Measurements from ENCODE around the gene TLL1. TPM values are rescaled to one million over a fixed set of nuclear protein-coding genes. Genes with fewer than 3 reads are reported as not detected.

The TLL1 gene
- total RNA-seq, 2 donors from 2014 or later, result 3.4 to 3.6 TPM

GRCh38 chr4:165971446-165971845, 98.4 kb downstream of the TLL1 start:
- Histone ChIP-seq H3K9me3 (no peaks in the 10 kb centered on the region), H3K4me1 (no peaks in the 10 kb centered on the region), H3K4me3 (no peak overlapping the region), H3K27me3 (no peaks in the 10 kb centered on the region), H3K27ac (no peak overlapping the region), H3K36me3 (replicated peaks in 1 of 2; ENCODE audit: insufficient read depth in 1 of 2, low read depth in 2 of 2) (no peaks in the 10 kb centered on the region)
- TF ChIP-seq POLR2A (IDR thresholded peaks at IDR 0.05), result no peak
- TF ChIP-seq, protein P1, sequence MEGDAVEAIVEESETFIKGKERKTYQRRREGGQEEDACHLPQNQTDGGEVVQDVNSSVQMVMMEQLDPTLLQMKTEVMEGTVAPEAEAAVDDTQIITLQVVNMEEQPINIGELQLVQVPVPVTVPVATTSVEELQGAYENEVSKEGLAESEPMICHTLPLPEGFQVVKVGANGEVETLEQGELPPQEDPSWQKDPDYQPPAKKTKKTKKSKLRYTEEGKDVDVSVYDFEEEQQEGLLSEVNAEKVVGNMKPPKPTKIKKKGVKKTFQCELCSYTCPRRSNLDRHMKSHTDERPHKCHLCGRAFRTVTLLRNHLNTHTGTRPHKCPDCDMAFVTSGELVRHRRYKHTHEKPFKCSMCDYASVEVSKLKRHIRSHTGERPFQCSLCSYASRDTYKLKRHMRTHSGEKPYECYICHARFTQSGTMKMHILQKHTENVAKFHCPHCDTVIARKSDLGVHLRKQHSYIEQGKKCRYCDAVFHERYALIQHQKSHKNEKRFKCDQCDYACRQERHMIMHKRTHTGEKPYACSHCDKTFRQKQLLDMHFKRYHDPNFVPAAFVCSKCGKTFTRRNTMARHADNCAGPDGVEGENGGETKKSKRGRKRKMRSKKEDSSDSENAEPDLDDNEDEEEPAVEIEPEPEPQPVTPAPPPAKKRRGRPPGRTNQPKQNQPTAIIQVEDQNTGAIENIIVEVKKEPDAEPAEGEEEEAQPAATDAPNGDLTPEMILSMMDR (IDR thresholded peaks at IDR 0.05), result no peak
- intact Hi-C loops (cut with DNase I), result no loop called here
- DNase-seq (no peak), ATAC-seq (no peak)
- WGBS, 2 donors, result 73 to 83% methylated on average over 3 of the region's 3 CpGs

DNA sequence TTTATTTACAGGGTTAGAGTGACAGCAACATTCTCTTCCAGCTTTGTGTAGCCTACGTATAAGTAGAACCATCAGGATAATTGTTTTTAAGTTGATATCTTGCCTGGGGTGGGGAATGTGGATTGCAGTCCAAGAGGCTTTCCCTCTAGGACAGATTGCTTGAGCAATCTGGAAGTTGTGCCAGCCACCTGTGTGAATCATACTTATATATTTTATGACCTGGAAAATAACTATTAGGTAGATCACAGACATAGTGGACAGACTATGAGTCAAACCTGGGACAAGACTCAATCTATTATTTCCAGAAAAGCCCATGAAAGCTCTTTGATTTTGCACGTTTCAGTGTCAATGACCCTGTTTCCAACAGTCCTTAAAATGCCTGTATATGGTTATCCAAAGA, 98.9 kb downstream of the TLL1 start:
- Histone ChIP-seq H3K27ac (no peak overlapping the region), H3K27me3 (no peaks in the 10 kb centered on the region), H3K4me1 (no peaks in the 10 kb centered on the region), H3K9me3 (no peaks in the 10 kb centered on the region), H3K36me3 (replicated peaks in 1 of 2; ENCODE audit: insufficient read depth in 1 of 2, low read depth in 2 of 2) (no peaks in the 10 kb centered on the region), H3K4me3 (no peak overlapping the region)
- DNase-seq, result no peak
- WGBS, 2 donors, result 56 to 59% methylated on average over 2 of the region's 2 CpGs
- TF ChIP-seq, protein P1 (IDR thresholded peaks at IDR 0.05), result no peak
- TF ChIP-seq POLR2A (IDR thresholded peaks at IDR 0.05), result no peak
- intact Hi-C loops (cut with DNase I), result no loop called here
- no peak for ATAC-seq

- H3K4me3 ChIP-seq, result no peak overlapping the region
- WGBS, 2 donors, result 79 to 81% methylated on average over 1 of the region's 1 CpG
- H3K9me3 ChIP-seq, result no peaks in the 10 kb centered on the region
- no peaks in the 10 kb centered on the region for H3K4me1 ChIP-seq
- no peak overlapping the region for H3K27ac ChIP-seq
- no peaks in the 10 kb centered on the region for H3K36me3 ChIP-seq (replicated peaks in 1 of 2; ENCODE audit: insufficient read depth in 1 of 2, low read depth in 2 of 2)
- ATAC-seq (no peak), DNase-seq (no peak)
- no peaks in the 10 kb centered on the region for H3K27me3 ChIP-seq
- TF ChIP-seq, protein P1 (IDR thresholded peaks at IDR 0.05), result no peak
- no peak for TF ChIP-seq POLR2A (IDR thresholded peaks at IDR 0.05)
- intact Hi-C loops (cut with DNase I), result no loop called here
These were observed 99.7 kb downstream of the TLL1 start for GRCh38 chr4:165972747-165973146.

- H3K4me1 ChIP-seq, result no peaks in the 10 kb centered on the region
- no peak overlapping the region for H3K27ac ChIP-seq
- H3K4me3 ChIP-seq, result no peak overlapping the region
- 59 to 65% methylated on average over 3 of the region's 3 CpGs for WGBS, 2 donors
- TF ChIP-seq POLR2A (IDR thresholded peaks at IDR 0.05), result no peak
- TF ChIP-seq, protein P1 (IDR thresholded peaks at IDR 0.05), result no peak
- H3K36me3 ChIP-seq (replicated peaks in 1 of 2; ENCODE audit: insufficient read depth in 1 of 2, low read depth in 2 of 2), result no peaks in the 10 kb centered on the region
- no peaks in the 10 kb centered on the region for H3K9me3 ChIP-seq
- DNase-seq (no peak), ATAC-seq (no peak)
- intact Hi-C loops (cut with DNase I), result no loop called here
- no peaks in the 10 kb centered on the region for H3K27me3 ChIP-seq
These were observed 109.9 kb downstream of the TLL1 start for GRCh38 chr4:165982934-165983333.

GRCh38 chr4:165986956-165987698, 114.1 kb downstream of the TLL1 start:
- TF ChIP-seq, protein P1 (IDR thresholded peaks at IDR 0.05), result no peak
- TF ChIP-seq POLR2A (IDR thresholded peaks at IDR 0.05), result no peak
- ATAC-seq, result no peak
- no peak overlapping the region for H3K4me3 ChIP-seq
- H3K9me3 ChIP-seq, result no peaks in the 10 kb centered on the region
- H3K4me1 ChIP-seq, result no peaks in the 10 kb centered on the region
- 72 to 74% methylated on average over 5 of the region's 5 CpGs for WGBS, 2 donors
- no peak overlapping the region for H3K27ac ChIP-seq
- intact Hi-C loops (cut with DNase I), result no loop called here
- DNase-seq, result no peak
- no peaks in the 10 kb centered on the region for H3K36me3 ChIP-seq (replicated peaks in 1 of 2; ENCODE audit: insufficient read depth in 1 of 2, low read depth in 2 of 2)
- no peaks in the 10 kb centered on the region for H3K27me3 ChIP-seq

Measured in body of pancreas (tissue), 4 donors.